Activated CD4-positive, alpha-beta T cell treated with anti-CD3 and anti-CD28 coated beads for 36 hours (primary cell): ENCODE measurements around the gene STK32C. TPM values are rescaled to one million over a fixed set of nuclear protein-coding genes. Genes with fewer than 3 reads are reported as not detected.

Experiments
- ATAC-seq: fragments of 200-7000 bp; cut with Tn5 transposase; one replicate; pipeline ENCODE4 v1.10.0; 2021; ENCODE audit warnings: mild to moderate bottlenecking, moderate library complexity
- CTCF ChIA-PET: fragments of 350-600 bp; sonication (Branson Sonifier 250); formaldehyde crosslinking; loops from one replicate; lab custom pipeline; 2021; ENCODE audit warnings: antibody characterized with exemption; lab: Charles Lee
- POLR2A ChIA-PET: fragments of 350-600 bp; sonication (Branson Sonifier 250); formaldehyde crosslinking; loops from one replicate; lab custom pipeline; 2021; ENCODE audit warnings: antibody characterized with exemption, inconsistent platforms; lab: Charles Lee
- DNase-seq: peaks from one replicate; pipeline ENCODE4 v3.0.0-alpha.2; 2020
- H3K27ac Mint-ChIP-seq: one replicate; pipeline ENCODE4 v1.8.0; 2021; ENCODE audit warnings: mixed read lengths
- H3K27me3 Mint-ChIP-seq: one replicate; pipeline ENCODE4 v1.8.0; 2021; ENCODE audit warnings: mixed read lengths
- H3K36me3 Mint-ChIP-seq: one replicate; pipeline ENCODE4 v1.8.0; 2021; ENCODE audit warnings: low read depth, mixed read lengths
- H3K4me1 Mint-ChIP-seq: one replicate; pipeline ENCODE4 v1.8.0; 2021; ENCODE audit warnings: mixed read lengths
- H3K4me3 Mint-ChIP-seq: one replicate; pipeline ENCODE4 v1.8.0; 2021; ENCODE audit warnings: mild to moderate bottlenecking, moderate library complexity, mixed read lengths
- H3K9me3 Mint-ChIP-seq: one replicate; pipeline ENCODE4 v1.8.0; 2021; ENCODE audit warnings: low read depth, mixed read lengths
- intact Hi-C, 2 experiments: fragments of 100-400 bp; cut with DNase I in 1 of 2; cut with micrococcal nuclease in 1 of 2; formaldehyde crosslinking; loops; one replicate each; pipeline versions ENCODE4 v1.14.2 to v1.15.1; 2022 to 2024; cut with DNase I, micrococcal nuclease
- total RNA-seq, 2 experiments: library from RNA; stranded (reverse); gene quantifications; one replicate each; pipeline ENCODE4 v1.2.3, GENCODE V29; 2021

Gene STK32C
- total RNA-seq, 2 experiments from 2014 or later, result 15.8 to 19.9 TPM

DNA sequence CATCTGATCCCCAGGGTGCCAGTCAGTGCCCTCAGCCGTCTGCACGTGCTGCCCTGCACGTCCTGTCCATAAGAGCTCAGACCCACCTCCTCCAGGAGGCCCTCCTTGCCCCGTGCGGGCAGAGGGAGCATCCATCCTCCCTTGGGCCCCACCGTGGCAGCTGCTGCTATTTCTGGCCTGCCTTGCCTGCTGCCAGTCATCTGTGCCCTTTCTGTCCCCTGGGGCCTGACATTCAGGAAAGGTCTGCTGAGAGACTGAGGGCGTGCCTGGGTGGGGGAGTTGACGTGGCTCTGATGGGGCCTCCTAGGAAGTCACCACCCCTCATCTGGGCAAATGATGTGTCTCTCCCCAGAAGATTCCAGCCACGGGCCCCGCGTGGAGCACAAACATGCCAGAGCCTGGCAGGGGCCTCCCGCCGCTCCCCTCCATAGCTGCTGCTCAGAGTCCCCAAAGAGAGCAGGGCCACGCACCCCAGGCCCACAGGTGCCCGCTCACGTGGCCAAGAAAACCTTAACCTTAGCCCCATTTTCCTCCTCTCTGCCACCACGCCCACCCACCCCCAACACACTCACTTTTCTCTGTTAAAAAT is 99.2 kb downstream of the STK32C start:
- intact Hi-C loops, result no loop called here
- Mint-ChIP-seq H3K27ac (no peak overlapping the region), H3K27me3 (no peaks in the 10 kb centered on the region), H3K9me3 (peaks cover 3% of the 10 kb centered on the region), H3K4me1 (no peaks in the 10 kb centered on the region), H3K4me3 (no peak overlapping the region), H3K36me3 (peaks cover 14% of the 10 kb centered on the region)
- CTCF ChIA-PET, result no interaction called here
- POLR2A ChIA-PET, result no interaction called here
- DNase-seq, result no peak
- no peak for ATAC-seq

- ChIA-PET POLR2A (no interaction called here), CTCF (no interaction called here)
- Mint-ChIP-seq H3K27ac (no peak overlapping the region), H3K36me3 (peaks cover 7% of the 10 kb centered on the region), H3K4me3 (no peak overlapping the region), H3K27me3 (no peaks in the 10 kb centered on the region), H3K4me1 (no peaks in the 10 kb centered on the region), H3K9me3 (no peaks in the 10 kb centered on the region)
- DNase-seq (no peak), ATAC-seq (no peak)
- intact Hi-C loops, result no loop called here
Observed at GRCh38 chr10:132207536-132208461, 100.0 kb downstream of the STK32C start.

DNA sequence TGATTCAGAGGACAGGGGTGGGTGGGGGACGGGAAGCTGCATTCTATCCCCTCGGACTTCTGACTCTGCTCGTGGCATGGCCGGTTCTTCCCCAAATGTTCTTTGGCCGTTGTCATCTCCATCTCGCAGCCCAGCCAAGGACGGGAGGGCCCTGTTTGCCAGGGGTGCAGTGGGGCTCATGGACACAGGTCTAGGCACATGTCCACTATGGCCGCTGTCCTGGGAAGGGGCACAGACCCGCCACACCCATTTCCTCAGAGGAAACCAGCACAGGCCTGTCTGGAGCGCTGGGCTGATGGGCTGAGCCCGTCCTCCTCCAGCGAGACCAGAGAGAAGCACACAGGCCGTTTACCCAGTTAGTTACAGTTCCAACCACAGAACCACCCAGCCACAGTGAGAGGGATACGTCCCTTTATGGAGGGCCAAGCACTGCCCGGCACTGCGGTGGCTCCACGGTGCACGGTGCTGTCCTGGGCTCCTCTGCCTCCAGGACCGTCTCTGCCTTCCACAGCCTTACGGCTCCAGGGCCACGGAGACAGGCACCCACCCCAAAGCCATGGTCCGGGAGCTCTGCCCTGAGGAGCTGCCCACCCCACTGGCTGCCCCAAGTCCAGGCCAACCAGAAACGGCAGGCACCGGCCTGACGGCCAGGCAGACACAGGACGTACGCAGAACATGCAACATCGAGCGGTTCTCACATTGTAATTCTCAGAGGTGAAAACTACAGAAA is 100.8 kb downstream of the STK32C start:
- Mint-ChIP-seq H3K27me3 (no peaks in the 10 kb centered on the region), H3K27ac (no peak overlapping the region), H3K4me3 (no peak overlapping the region), H3K9me3 (no peaks in the 10 kb centered on the region), H3K36me3 (no peaks in the 10 kb centered on the region), H3K4me1 (no peaks in the 10 kb centered on the region)
- intact Hi-C loops, result no loop called here
- ChIA-PET CTCF (no interaction called here), POLR2A (no interaction called here)
- ATAC-seq, result no peak
- DNase-seq, result no peak

DNA sequence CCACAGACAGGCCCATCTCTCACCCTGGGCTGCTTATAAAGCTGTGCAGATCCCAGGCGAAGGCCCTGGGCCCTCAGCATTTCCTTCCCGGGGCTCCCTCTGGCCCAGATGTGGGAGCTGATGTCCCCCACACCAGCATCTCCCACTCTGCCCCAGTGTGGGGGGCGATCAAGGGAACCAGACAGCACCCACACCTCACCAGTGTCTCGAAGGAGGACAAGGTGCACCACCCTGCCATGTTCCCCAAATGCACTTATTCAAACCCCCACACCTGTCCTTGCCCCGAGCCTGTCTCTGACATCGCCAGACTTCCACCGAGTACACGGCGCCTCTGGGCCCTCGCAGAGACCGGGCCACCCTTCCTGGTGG is 101.4 kb downstream of the STK32C start:
- Mint-ChIP-seq H3K27ac (no peak overlapping the region), H3K9me3 (no peaks in the 10 kb centered on the region), H3K36me3 (no peaks in the 10 kb centered on the region), H3K27me3 (no peaks in the 10 kb centered on the region), H3K4me3 (no peak overlapping the region), H3K4me1 (no peaks in the 10 kb centered on the region)
- POLR2A ChIA-PET, result no interaction called here
- no peak for DNase-seq
- intact Hi-C loops, result no loop called here
- no peak for ATAC-seq
- CTCF ChIA-PET, result no interaction called here

DNA sequence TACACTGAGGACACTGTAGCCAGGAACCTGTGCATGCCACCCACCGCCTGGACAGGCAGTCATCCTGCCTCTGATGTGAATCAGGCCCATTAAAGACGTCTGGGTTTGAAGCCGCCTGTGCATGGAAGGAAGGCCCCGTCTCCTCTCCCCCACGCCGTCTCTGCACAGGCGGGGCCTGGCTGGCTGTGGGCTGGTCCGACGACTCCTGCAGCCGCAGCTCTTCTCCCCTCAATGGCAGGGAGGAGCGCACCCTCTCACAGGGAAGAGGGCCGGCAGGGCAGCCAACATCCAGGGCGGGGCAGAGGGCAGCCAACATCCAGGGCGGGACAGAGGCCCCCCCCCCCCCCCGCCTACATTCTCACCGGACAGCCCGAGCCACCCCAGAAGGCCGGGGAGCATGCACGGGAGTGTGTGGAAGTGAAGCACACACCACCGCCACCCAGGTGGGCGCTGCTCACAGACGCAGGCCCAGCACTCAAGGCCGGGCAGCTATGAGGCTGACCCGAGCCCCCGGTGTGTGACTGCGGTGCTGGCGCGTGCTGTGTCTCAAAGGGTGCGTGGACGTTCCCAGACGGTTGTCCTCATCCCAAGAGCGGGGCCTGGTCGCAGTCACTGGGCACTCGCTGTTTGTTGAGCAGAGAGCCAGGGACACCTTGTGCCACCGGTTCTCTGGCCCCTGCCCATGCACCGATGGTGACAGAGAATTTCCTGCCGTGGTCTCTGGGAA is 101.9 kb downstream of the STK32C start:
- Mint-ChIP-seq H3K4me1 (no peaks in the 10 kb centered on the region), H3K27ac (no peak overlapping the region), H3K27me3 (no peaks in the 10 kb centered on the region), H3K9me3 (no peaks in the 10 kb centered on the region), H3K36me3 (no peaks in the 10 kb centered on the region), H3K4me3 (no peak overlapping the region)
- CTCF ChIA-PET, result no interaction called here
- POLR2A ChIA-PET, result no interaction called here
- intact Hi-C loops, result no loop called here
- ATAC-seq (no peak), DNase-seq (no peak)

DNA sequence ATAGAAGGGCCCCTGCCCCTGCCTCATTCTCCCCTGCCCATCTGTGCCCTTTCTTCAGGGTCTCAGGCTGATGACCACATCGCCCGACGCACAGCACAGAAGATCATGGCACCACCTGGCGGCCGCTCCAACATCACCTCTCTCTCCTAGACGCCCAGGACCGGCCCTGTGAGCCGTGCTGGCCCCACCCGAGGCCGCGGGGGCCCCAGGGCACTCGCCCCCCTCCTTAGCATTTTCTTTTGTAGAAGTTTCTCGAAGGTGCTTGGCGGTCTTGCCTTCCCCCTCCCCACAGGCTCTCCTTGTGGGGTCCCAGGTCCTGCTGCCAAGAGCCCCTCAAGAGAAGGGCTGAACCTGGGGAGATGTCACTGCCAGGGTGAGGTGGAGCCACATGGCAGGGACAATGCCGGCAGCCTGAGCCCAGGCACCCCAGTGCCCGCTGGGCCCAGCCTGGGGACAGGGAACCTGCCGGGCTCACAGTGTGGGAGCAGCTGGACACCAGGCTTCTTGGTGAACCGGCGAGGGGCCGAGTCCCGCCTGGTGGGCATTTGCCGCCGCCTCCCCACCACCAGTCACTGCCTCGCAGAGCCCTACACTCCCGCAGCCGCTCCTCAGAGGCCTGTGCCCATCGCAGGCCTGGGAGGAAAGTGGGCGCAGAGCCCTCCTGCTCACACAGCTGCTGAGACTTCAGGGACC is 102.8 kb downstream of the STK32C start:
- no peak for DNase-seq
- H3K9me3 Mint-ChIP-seq, result no peaks in the 10 kb centered on the region
- no peak for ATAC-seq
- ChIA-PET POLR2A (no interaction called here), CTCF (no interaction called here)
- intact Hi-C loops, result no loop called here
- no peaks in the 10 kb centered on the region for H3K4me1 Mint-ChIP-seq
- no peaks in the 10 kb centered on the region for H3K27me3 Mint-ChIP-seq
- H3K4me3 Mint-ChIP-seq, result no peak overlapping the region
- no peak overlapping the region for H3K27ac Mint-ChIP-seq
- no peaks in the 10 kb centered on the region for H3K36me3 Mint-ChIP-seq

GRCh38 chr10:132204078-132204780 is 103.5 kb downstream of the STK32C start:
- no peak overlapping the region for H3K4me3 Mint-ChIP-seq
- POLR2A ChIA-PET, result interaction anchor here (0.6 kb wide), 1 partner anchor 1052 kb away, joined by 4 read pairs; no protein-coding TSS in a partner anchor
- ATAC-seq (no peak), DNase-seq (no peak)
- intact Hi-C loops, result no loop called here
- no peak overlapping the region for H3K27ac Mint-ChIP-seq
- H3K9me3 Mint-ChIP-seq, result no peaks in the 10 kb centered on the region
- no peaks in the 10 kb centered on the region for H3K4me1 Mint-ChIP-seq
- CTCF ChIA-PET, result no interaction called here
- H3K27me3 Mint-ChIP-seq, result no peaks in the 10 kb centered on the region
- H3K36me3 Mint-ChIP-seq, result no peaks in the 10 kb centered on the region

DNA sequence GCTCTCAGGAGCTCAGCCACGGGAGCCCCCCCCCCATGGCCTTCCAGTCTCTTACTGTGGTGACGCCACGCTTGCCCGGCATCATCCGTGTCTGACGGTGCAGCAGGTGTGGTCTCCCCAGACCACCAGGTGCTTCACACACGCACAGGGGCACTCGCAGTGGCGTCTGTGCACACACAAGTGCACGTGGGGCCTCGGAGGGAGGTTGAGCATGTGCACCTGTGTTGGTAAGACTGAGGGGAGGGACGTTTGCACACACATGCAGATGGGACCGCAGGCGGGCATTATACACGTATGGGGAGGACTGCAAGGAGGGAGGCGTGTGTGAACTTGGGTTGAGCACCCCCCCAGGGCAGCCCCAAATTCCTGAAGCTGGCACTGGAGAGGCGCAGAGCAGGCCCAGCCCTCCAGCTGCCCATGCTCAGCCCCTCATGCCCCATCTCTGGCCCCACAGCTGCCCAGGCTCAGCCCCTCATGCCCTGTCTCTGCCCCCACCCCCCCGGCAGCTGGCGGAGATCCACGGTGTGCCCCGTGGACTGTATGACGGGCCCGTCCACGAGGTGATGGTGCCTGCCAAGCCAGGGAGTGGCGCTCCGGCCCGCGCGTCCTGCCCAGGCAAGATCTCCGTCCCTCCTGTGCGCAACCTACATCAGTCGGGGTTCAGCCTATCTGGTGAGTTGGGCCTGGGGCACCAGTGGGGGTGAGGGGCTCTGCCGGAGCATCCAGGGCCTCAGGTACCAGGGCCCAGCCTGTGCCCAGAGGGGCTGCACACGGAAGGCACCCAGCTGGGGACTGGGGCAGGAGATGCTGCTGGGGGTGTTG is 104.3 kb downstream of the STK32C start:
- Mint-ChIP-seq H3K36me3 (no peaks in the 10 kb centered on the region), H3K4me3 (no peak overlapping the region), H3K27ac (no peak overlapping the region), H3K27me3 (no peaks in the 10 kb centered on the region), H3K9me3 (no peaks in the 10 kb centered on the region), H3K4me1 (no peaks in the 10 kb centered on the region)
- POLR2A ChIA-PET, result interaction anchor here (0.6 kb wide), 1 partner anchor 1053 kb away, joined by 4 read pairs; no protein-coding TSS in a partner anchor
- intact Hi-C loops, result no loop called here
- DNase-seq (no peak), ATAC-seq (no peak)
- CTCF ChIA-PET, result interaction anchor here (0.8 kb wide), 1 partner anchor 12 kb away, joined by 4 read pairs; no protein-coding TSS in a partner anchor

DNA sequence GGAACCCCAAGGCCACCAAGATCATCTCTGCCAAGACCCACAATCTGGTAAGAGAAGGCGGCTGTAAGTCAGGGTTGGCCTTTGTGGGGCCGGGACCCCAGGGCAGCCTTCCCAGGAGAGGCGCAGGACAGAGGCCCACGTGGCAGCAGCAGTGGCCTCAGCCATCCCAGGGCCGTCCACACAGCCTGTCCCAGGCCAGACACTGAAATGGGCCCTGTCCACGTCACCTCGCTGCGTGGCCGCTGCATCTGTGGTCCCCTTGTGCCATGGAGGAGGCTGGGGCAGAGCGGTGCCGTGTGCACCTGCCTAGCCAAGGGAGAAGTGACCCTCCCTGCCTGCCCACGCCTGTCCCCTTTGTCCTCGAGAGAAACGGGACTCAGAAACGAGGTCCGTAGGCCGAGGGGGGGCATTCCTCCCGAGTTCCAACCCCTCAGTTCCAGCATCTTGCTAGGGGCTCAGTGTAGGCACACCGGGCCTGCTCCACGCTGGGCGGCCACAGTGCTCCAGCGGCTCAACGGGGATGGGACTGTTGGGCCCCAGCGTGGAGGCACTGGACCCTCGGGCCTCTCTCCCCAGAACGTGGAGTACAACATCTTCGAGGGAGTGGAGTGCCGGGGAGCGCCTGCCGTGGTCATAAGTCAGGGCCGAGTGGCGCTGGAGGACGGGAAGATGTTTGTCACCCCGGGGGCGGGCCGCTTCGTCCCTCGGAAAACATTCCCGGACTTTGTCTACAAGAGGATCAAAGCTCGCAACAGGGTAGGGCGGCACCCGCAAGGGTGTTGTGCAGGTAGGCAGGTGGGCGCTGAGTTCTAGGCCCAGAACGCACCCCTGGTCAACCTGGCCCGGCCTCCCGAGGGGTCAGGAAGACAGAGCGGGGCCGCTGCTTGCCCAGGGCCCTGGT is 105.4 kb downstream of the STK32C start:
- POLR2A ChIA-PET, result no interaction called here
- H3K4me3 Mint-ChIP-seq, result no peak overlapping the region
- no peak for DNase-seq
- no peaks in the 10 kb centered on the region for H3K9me3 Mint-ChIP-seq
- H3K36me3 Mint-ChIP-seq, result no peaks in the 10 kb centered on the region
- CTCF ChIA-PET, result no interaction called here
- no peaks in the 10 kb centered on the region for H3K4me1 Mint-ChIP-seq
- no peak overlapping the region for H3K27ac Mint-ChIP-seq
- no peak for ATAC-seq
- no peaks in the 10 kb centered on the region for H3K27me3 Mint-ChIP-seq
- intact Hi-C loops, result no loop called here
